Upper lobe of left lung (tissue), 6 donors: Measurements from ENCODE around the gene SLC9C1. TPM values are rescaled to one million over a fixed set of nuclear protein-coding genes. Genes with fewer than 3 reads are reported as not detected.

Source experiments
- ATAC-seq, 2 donors: fragments of 200-7000 bp; cut with Tn5 transposase; one replicate each; pipeline ENCODE4 v1.9.1; 2022; ENCODE audit warnings: mild to moderate bottlenecking in 2 of 2, moderate library complexity in 2 of 2; ENCODE audit not compliant: low FRiP score in 2 of 2
- DNase-seq, 2 donors: peaks; one replicate each; pipeline ENCODE4 v3.0.0-alpha.2; 2019 to 2020
- H3K27ac ChIP-seq, 4 donors: fragments of 200-600 bp; sonication (generic); one replicate each; pipeline ENCODE4 v1.5.1; 2016 to 2019
- H3K27me3 ChIP-seq, 4 donors: fragments of 200-600 bp; sonication (generic); one replicate each; pipeline ENCODE4 v1.5.1; 2017 to 2019
- H3K36me3 ChIP-seq, 4 donors: fragments of 200-600 bp; sonication (generic); one replicate each; pipeline ENCODE4 v1.5.1; 2016 to 2019
- H3K4me1 ChIP-seq, 4 donors: fragments of 200-600 bp; sonication (generic); one replicate each; pipeline ENCODE4 v1.5.1; 2018 to 2019
- H3K4me3 ChIP-seq, 4 donors: fragments of 200-600 bp; sonication (generic); one replicate each; pipeline ENCODE4 v1.5.1; 2017 to 2019; ENCODE audit warnings: mild to moderate bottlenecking in 2 of 4, moderate library complexity in 1 of 4
- H3K9me3 ChIP-seq, 4 donors: fragments of 200-600 bp; sonication (generic); one replicate each; pipeline ENCODE4 v1.5.1; 2018 to 2019
- EP300 ChIP-seq, 4 donors: sonication (generic); formaldehyde crosslinking; IDR thresholded peaks; one replicate each; pipeline ENCODE4 v1.5.1; 2017; ENCODE audit warnings: antibody characterized with exemption in 4 of 4, control low read depth in 2 of 4
- POLR2A ChIP-seq, 4 donors: fragments of 450-650 bp; IDR thresholded peaks; one replicate each; pipeline ENCODE4 v1.5.1; 2016 to 2017; ENCODE audit warnings: antibody characterized with exemption in 4 of 4, mild to moderate bottlenecking in 2 of 4
- POLR2AphosphoS5 ChIP-seq, 2 donors: sonication (generic); formaldehyde crosslinking; IDR thresholded peaks; one replicate each; pipeline ENCODE4 v1.5.1; 2017; ENCODE audit warnings: antibody characterized with exemption in 2 of 2
- WGBS, 2 donors: methylation state at CpG; one replicate each; pipeline ENCODE4 v1.1.5; 2017 to 2018; 5-methylcytosine and 5-hydroxymethylcytosine counted together
- total RNA-seq, 6 donors: library from RNA; depleted of rRNA in 4 of 6; stranded (reverse); fragments of >200 nt in 4 of 6; gene quantifications; one replicate each; pipeline versions ENCODE4 v1.1.0 to v1.2.1, GENCODE V29; 2016 to 2021
- TF ChIP-seq, protein P1 (sequence below), 6 experiments: fragments of 450-650 bp in 4 of 6; fragments of 200-600 bp in 2 of 6; sonication (generic) in 2 of 6; IDR thresholded peaks; one replicate each; pipeline ENCODE4 v1.5.1; 2016 to 2019; ENCODE audit warnings: antibody characterized with exemption in 6 of 6
- donor health status: DM: no; HTN: no; CAD: no; lungs with moderate emphysema.
- donor health status: DM: no; HTN: yes; CAD: no; lungs with severe emphysema.

Gene SLC9C1
- total RNA-seq, 6 donors from 2014 or later: not detected

DNA sequence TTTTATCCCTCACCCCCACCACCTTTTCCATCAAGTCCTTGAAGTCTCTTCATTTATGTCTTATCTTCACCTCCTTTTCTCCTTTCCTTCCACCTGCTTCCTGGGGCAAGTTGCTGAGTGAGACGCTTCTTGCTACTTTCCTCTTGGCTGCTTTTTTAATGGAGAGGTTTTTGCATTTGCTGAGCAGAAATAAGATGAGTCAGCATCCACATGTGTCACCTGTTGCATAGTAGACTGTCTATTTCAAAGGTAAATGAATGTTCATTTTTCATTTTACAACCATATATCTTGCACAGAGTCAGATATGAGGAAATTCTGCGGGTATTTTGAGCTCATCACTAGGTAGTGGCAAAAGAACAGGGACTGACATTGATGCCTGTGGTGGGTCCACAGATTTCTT is 189.2 kb downstream of the SLC9C1 start:
- ATAC-seq: no peak
- Histone ChIP-seq H3K4me3 (no peak overlapping the region), H3K27ac (no peak overlapping the region), H3K36me3 (peaks cover 0 to 3% (median 0%) of the 10 kb centered on the region in 4 donors), H3K27me3 (no peaks in the 10 kb centered on the region), H3K4me1 (no peaks in the 10 kb centered on the region), H3K9me3 (no peaks in the 10 kb centered on the region)
- 77 to 85% methylated on average over 2 of the region's 2 CpGs for WGBS, 2 donors
- TF ChIP-seq EP300 (IDR thresholded peaks at IDR 0.05) (no peak), POLR2AphosphoS5 (IDR thresholded peaks at IDR 0.05) (no peak), POLR2A (IDR thresholded peaks at IDR 0.05) (no peak)
- TF ChIP-seq, protein P1, sequence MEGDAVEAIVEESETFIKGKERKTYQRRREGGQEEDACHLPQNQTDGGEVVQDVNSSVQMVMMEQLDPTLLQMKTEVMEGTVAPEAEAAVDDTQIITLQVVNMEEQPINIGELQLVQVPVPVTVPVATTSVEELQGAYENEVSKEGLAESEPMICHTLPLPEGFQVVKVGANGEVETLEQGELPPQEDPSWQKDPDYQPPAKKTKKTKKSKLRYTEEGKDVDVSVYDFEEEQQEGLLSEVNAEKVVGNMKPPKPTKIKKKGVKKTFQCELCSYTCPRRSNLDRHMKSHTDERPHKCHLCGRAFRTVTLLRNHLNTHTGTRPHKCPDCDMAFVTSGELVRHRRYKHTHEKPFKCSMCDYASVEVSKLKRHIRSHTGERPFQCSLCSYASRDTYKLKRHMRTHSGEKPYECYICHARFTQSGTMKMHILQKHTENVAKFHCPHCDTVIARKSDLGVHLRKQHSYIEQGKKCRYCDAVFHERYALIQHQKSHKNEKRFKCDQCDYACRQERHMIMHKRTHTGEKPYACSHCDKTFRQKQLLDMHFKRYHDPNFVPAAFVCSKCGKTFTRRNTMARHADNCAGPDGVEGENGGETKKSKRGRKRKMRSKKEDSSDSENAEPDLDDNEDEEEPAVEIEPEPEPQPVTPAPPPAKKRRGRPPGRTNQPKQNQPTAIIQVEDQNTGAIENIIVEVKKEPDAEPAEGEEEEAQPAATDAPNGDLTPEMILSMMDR (IDR thresholded peaks at IDR 0.05): no peak
- DNase-seq: no peak

DNA sequence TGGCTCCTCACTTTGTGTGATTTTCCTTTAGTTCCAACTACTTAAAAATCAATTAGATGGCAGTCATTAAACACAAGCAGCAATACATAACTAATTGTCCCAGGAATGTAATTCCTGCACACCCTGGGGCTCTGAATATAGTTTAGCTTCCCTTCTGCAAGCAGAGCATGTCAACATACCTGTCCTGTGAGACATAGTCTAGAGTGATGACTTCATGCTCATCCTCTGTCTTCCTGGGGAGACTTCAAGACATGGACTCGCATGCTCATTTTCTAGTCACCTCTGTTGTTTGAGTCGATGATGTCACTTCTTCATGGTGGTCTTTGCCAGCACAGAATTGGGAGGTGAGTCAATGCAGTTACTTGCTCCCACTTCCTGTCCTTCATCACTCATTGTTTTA is 192.1 kb downstream of the SLC9C1 start:
- 83 to 97% methylated on average over 2 of the region's 2 CpGs for WGBS, 2 donors
- ATAC-seq: no peak
- no peaks in the 10 kb centered on the region for H3K4me1 ChIP-seq

DNA sequence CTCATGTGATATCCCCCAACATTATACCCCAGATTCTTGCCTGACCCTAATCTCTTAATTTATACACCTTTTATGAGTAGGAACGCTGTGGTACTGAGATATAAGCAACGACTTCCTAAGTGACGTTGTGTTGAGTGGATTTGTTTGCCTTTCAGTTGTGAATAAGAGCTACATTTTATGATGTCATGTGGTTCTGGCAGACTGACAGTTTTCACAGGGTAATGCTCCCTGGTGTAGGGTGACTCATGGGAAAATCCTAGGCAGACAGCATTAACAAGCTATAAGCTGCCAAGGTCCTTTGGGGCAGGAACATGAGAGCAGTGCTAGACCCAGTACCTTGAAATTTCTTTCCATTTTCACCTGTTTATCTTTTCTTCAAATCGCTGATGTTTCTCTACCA is 196.6 kb downstream of the SLC9C1 start:
- DNase-seq (peak in 1 of 2 donors; percentile 46), ATAC-seq (peak; percentile 63 to 76)
- Histone ChIP-seq H3K4me3 (no peak overlapping the region), H3K27ac (no peak overlapping the region), H3K27me3 (no peaks in the 10 kb centered on the region), H3K9me3 (no peaks in the 10 kb centered on the region), H3K4me1 (peaks cover 0 to 9% (median 8%) of the 10 kb centered on the region in 4 donors), H3K36me3 (no peaks in the 10 kb centered on the region)
- WGBS, 2 donors: 24 to 25% methylated on average over 4 of the region's 4 CpGs
- TF ChIP-seq POLR2AphosphoS5 (IDR thresholded peaks at IDR 0.05): no peak
- TF ChIP-seq, protein P1 (IDR thresholded peaks at IDR 0.05): no peak
- no peak for TF ChIP-seq EP300 (IDR thresholded peaks at IDR 0.05)
- no peak for TF ChIP-seq POLR2A (IDR thresholded peaks at IDR 0.05)

More for the DNA sequence above, 192.1 kb downstream of the SLC9C1 start:
- no peaks in the 10 kb centered on the region for H3K9me3 ChIP-seq
- TF ChIP-seq EP300 (IDR thresholded peaks at IDR 0.05) (no peak), POLR2AphosphoS5 (IDR thresholded peaks at IDR 0.05) (no peak), POLR2A (IDR thresholded peaks at IDR 0.05) (no peak)
- TF ChIP-seq, protein P1 (IDR thresholded peaks at IDR 0.05): no peak
- H3K36me3 ChIP-seq: no peaks in the 10 kb centered on the region
- H3K27ac ChIP-seq: no peak overlapping the region
- H3K4me3 ChIP-seq: no peak overlapping the region
- DNase-seq: no peak
- no peaks in the 10 kb centered on the region for H3K27me3 ChIP-seq

DNA sequence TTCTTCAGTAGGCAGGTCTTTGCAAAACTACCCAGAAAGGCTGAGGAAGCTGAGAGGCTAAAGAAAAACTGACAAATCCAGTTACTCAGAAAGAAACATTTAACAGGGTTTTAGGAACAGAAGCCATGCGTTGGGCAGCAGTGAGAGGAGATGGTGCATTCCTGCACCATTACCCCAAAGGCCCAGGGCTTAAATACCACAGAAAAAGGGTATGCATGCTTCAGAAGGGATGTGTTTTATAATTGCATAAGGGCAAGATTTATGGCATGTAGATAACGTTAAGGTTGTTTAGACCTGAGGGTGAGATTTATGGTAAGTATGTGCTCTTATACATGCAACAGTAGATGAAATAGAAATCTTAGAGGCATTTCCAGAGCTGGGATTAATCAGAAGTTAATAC is 197.8 kb downstream of the SLC9C1 start:
- TF ChIP-seq EP300 (IDR thresholded peaks at IDR 0.05) (no peak), POLR2A (IDR thresholded peaks at IDR 0.05) (no peak), POLR2AphosphoS5 (IDR thresholded peaks at IDR 0.05) (no peak)
- TF ChIP-seq, protein P1 (IDR thresholded peaks at IDR 0.05): no peak
- DNase-seq: no peak
- ATAC-seq: no peak
- Histone ChIP-seq H3K36me3 (no peaks in the 10 kb centered on the region), H3K27ac (no peak overlapping the region), H3K4me3 (no peak overlapping the region), H3K27me3 (no peaks in the 10 kb centered on the region), H3K9me3 (no peaks in the 10 kb centered on the region), H3K4me1 (peaks cover 0 to 13% (median 10%) of the 10 kb centered on the region in 4 donors)
- 77 to 83% methylated on average over 2 of the region's 2 CpGs for WGBS, 2 donors

DNA sequence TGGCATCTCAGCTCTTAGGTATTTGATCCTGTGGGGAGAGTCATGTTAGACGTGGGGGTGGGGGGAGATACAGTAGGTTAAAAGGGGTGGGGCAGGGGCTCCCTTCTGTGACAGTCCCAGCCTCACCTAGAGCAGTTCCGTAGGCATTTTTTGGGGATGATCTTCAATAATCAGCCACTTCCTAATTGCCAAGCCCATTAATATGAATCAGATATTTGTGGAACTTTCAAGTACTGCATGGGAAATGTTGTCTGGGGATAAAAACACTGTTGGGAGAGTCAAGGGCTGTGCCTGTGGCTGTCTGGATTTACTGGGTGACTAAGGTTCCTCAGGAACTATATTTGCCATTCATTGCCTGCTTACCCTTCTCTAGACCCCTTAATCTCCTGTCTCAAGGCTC is 198.3 kb downstream of the SLC9C1 start:
- Histone ChIP-seq H3K27ac (no peak overlapping the region), H3K36me3 (no peaks in the 10 kb centered on the region), H3K27me3 (no peaks in the 10 kb centered on the region), H3K4me1 (peaks cover 0 to 16% (median 13%) of the 10 kb centered on the region in 4 donors), H3K4me3 (no peak overlapping the region), H3K9me3 (no peaks in the 10 kb centered on the region)
- DNase-seq (no peak), ATAC-seq (no peak)
- WGBS, 2 donors: 29 to 53% methylated on average over 2 of the region's 2 CpGs
- no peak for TF ChIP-seq POLR2AphosphoS5 (IDR thresholded peaks at IDR 0.05)
- no peak for TF ChIP-seq EP300 (IDR thresholded peaks at IDR 0.05)
- TF ChIP-seq POLR2A (IDR thresholded peaks at IDR 0.05): no peak
